Endothelial cell of umbilical vein (primary cell): ENCODE results near the gene COX8C. TPM values are rescaled to one million over a fixed set of nuclear protein-coding genes. Genes with fewer than 3 reads are reported as not detected.

Experiments
- BruUV-seq: library from RNA; stranded (reverse); fragments of 400-500 nt; replicated peaks from 2 replicates; lab custom pipeline; 2021; lab: Mats Ljungman, UMichigan
- CTCF ChIA-PET: fragments of 300-600, 350-600 bp; sonication (Branson Sonifier 250); formaldehyde crosslinking; loops from one replicate; lab custom pipeline; 2021; ENCODE audit warnings: antibody characterized with exemption, inconsistent platforms; lab: Charles Lee
- POLR2A ChIA-PET: fragments of 300-600, 350-600 bp; sonication (Branson Sonifier 250); formaldehyde crosslinking; loops from one replicate; lab custom pipeline; 2021; ENCODE audit warnings: antibody characterized with exemption, inconsistent platforms; lab: Charles Lee
- DNase-seq: peaks from one replicate; pipeline ENCODE4 v3.0.0-alpha.2; 2011; ENCODE audit warnings: low read depth, low spot score
- FAIRE-seq: peaks from 2 replicates; lab custom pipeline; 2011; peaks lifted over from hg19 to GRCh38; lab: Jason Lieb, UNC
- H2AFZ ChIP-seq: 2 replicates; pipeline ENCODE4 v1.6.0; 2012; ENCODE audit warnings: low read depth, low read length, control low read depth, inconsistent platforms
- H3K27ac ChIP-seq: 2 replicates; pipeline ENCODE4 v1.5.1; 2011; ENCODE audit warnings: low read depth, mild to moderate bottlenecking, control low read depth, low read length, moderate library complexity; ENCODE audit not compliant: insufficient read depth
- H3K27me3 ChIP-seq, 2 experiments: 2 replicates each; pipeline versions ENCODE4 v1.6.0 to v1.6.1; 2011; ENCODE audit warnings: low read length in 2 of 2, mixed read lengths in 1 of 2; ENCODE audit not compliant: control insufficient read depth in 2 of 2, insufficient read depth in 2 of 2
- H3K36me3 ChIP-seq, 2 experiments: 2 replicates in 1 of 2; 3 replicates in 1 of 2; pipeline ENCODE4 v1.5.1; 2011; ENCODE audit warnings: low read length in 2 of 2, mild to moderate bottlenecking in 1 of 2, moderate library complexity in 1 of 2; ENCODE audit not compliant: control insufficient read depth in 2 of 2, insufficient read depth in 2 of 2; ENCODE audit errors: extremely low read depth in 1 of 2
- H3K4me1 ChIP-seq: 3 replicates; pipeline ENCODE4 v1.5.1; 2011; ENCODE audit warnings: mild to moderate bottlenecking, low read length; ENCODE audit not compliant: control insufficient read depth, insufficient read depth; ENCODE audit errors: extremely low read depth
- H3K4me2 ChIP-seq: 2 replicates; pipeline ENCODE4 v1.6.1; 2011; ENCODE audit warnings: low read length, control low read depth, mixed read lengths; ENCODE audit not compliant: insufficient read depth
- H3K4me3 ChIP-seq, 3 experiments: fragments of 200-600 bp in 1 of 3; sonication (generic), shearing (Covaris generic) in 1 of 3; replicated peaks in 1 of 3; 2 replicates each; pipeline ENCODE4 v1.5.1; 2011 to 2016; ENCODE audit warnings: control low read depth in 3 of 3, low read length in 3 of 3, mild to moderate bottlenecking in 2 of 3, inconsistent platforms in 1 of 3, low read depth in 1 of 3, moderate library complexity in 1 of 3; ENCODE audit not compliant: insufficient read depth in 1 of 3
- H3K79me2 ChIP-seq: 2 replicates; pipeline ENCODE4 v1.6.0; 2012; ENCODE audit warnings: low read length, inconsistent platforms; ENCODE audit not compliant: control insufficient read depth, insufficient read depth
- H3K9ac ChIP-seq: replicated peaks from 2 replicates; pipeline ENCODE3; 2011; ENCODE audit warnings: low read length, control low read depth; ENCODE audit not compliant: insufficient read depth; ENCODE audit errors: extremely low read depth
- H3K9me1 ChIP-seq: replicated peaks from 3 replicates; pipeline ENCODE4 v1.6.0; 2011; ENCODE audit warnings: mild to moderate bottlenecking, low read length; ENCODE audit not compliant: control insufficient read depth, insufficient read depth; ENCODE audit errors: extremely low read depth
- H3K9me3 ChIP-seq: replicated peaks from 2 replicates; pipeline ENCODE4 v1.5.1; 2012; ENCODE audit warnings: low read length, inconsistent platforms; ENCODE audit not compliant: control insufficient read depth, insufficient read depth
- H4K20me1 ChIP-seq: replicated peaks from 2 replicates; pipeline ENCODE3; 2011; ENCODE audit warnings: mild to moderate bottlenecking, low read length; ENCODE audit not compliant: control insufficient read depth, insufficient read depth; ENCODE audit errors: extremely low read depth
- CTCF ChIP-seq, 2 donors: IDR thresholded peaks; 1 replicate in 1 of 2; 2 replicates in 1 of 2; pipeline ENCODE4 v1.5.1; 2011; ENCODE audit warnings: low read length in 2 of 2, mild to moderate bottlenecking in 2 of 2, moderate library complexity in 2 of 2, control low read depth in 1 of 2, inconsistent platforms in 1 of 2, low read depth in 1 of 2; ENCODE audit not compliant: insufficient read depth in 1 of 2; ENCODE audit errors: extremely low read depth in 1 of 2
- EZH2 ChIP-seq: IDR thresholded peaks from 2 replicates; pipeline ENCODE4 v1.6.1; 2012; ENCODE audit warnings: borderline replicate concordance, low read depth, mild to moderate bottlenecking, moderate library complexity, low read length, inconsistent platforms; ENCODE audit not compliant: severe bottlenecking
- FOS ChIP-seq: IDR thresholded peaks from 2 replicates; pipeline ENCODE4 v1.6.1; 2011; ENCODE audit warnings: mild to moderate bottlenecking, low read length, moderate library complexity, borderline replicate concordance; ENCODE audit not compliant: insufficient read depth
- GATA2 ChIP-seq: IDR thresholded peaks from 2 replicates; pipeline ENCODE4 v1.7.0; 2011; ENCODE audit warnings: low read depth, mild to moderate bottlenecking, moderate library complexity, mixed read lengths, low read length; ENCODE audit not compliant: insufficient read length, insufficient read depth
- JUN ChIP-seq: IDR thresholded peaks from 2 replicates; pipeline ENCODE4 v1.6.1; 2011; ENCODE audit warnings: borderline replicate concordance, low read depth; ENCODE audit not compliant: insufficient read length, insufficient read depth
- MAX ChIP-seq: IDR thresholded peaks from 2 replicates; pipeline ENCODE4 v1.6.1; 2011; ENCODE audit not compliant: insufficient read depth, insufficient read length
- MYC ChIP-seq: IDR thresholded peaks from one replicate; pipeline ENCODE4 v1.6.1; 2011; ENCODE audit warnings: mild to moderate bottlenecking, low read depth, low read length
- POLR2A ChIP-seq: IDR thresholded peaks from 2 replicates; pipeline ENCODE4 v1.6.1; 2012; ENCODE audit warnings: low read depth, mild to moderate bottlenecking, control low read depth, low read length
- POLR2AphosphoS5 ChIP-seq: IDR thresholded peaks from 2 replicates; pipeline ENCODE4 v1.6.1; 2012; ENCODE audit warnings: low read depth, mild to moderate bottlenecking, control low read depth, low read length, moderate library complexity; ENCODE audit not compliant: insufficient read depth
- dilution Hi-C: fragments of 300-500 bp; cut with MboI; formaldehyde crosslinking; loops from one replicate; pipeline ENCODE4 v1.15.0; 2019; ENCODE audit warnings: low sequenced_read_pairs; ENCODE audit not compliant: extremely low pct_ligation_motif_present
- intact Hi-C: fragments of 100-400 bp; cut with micrococcal nuclease; formaldehyde crosslinking; loops from one replicate; pipeline ENCODE4 v1.10.0; 2022
- polyA plus RNA-seq, 4 experiments: library from polyadenylated mRNA; depleted of rRNA in 3 of 4; stranded (reverse) in 3 of 4; unstranded in 1 of 4; fragments of >200 nt; gene quantifications; 2 replicates each; pipeline versions ENCODE4 v1.2.1 to v1.2.3, GENCODE V29; 2011 to 2012; ENCODE audit warnings: missing spikeins in 1 of 4
- total RNA-seq: library from RNA; stranded (reverse); gene quantifications from 2 replicates; pipeline ENCODE4 v1.2.3, GENCODE V29; 2021

The COX8C gene
- total and polyA plus RNA-seq, 2 donors (not counting 3 experiments of a cell fraction or from before 2014, with no cell fraction given) = not detected

- peaks cover 29% of the 10 kb centered on the region for H3K4me1 ChIP-seq
- TF ChIP-seq POLR2A = no peak
- no peak for TF ChIP-seq MAX
- no peak for TF ChIP-seq GATA2
- TF ChIP-seq POLR2AphosphoS5 = no peak
- TF ChIP-seq CTCF (IDR thresholded peaks at IDR 0.05; ENCODE audit: extremely low read depth in 1 of 2, insufficient read depth in 1 of 2, low read depth in 1 of 2, low read length in 2 of 2) = no peak
- no peak for TF ChIP-seq FOS
- no peak for TF ChIP-seq MYC
- TF ChIP-seq JUN = no peak
- TF ChIP-seq EZH2 = no peak
- no peak overlapping the region for H3K4me2 ChIP-seq
- intact Hi-C loops = no loop called here
- no peaks in the 10 kb centered on the region for H3K9me1 ChIP-seq
- no peaks in the 10 kb centered on the region for H3K27me3 ChIP-seq
- ChIA-PET CTCF (no interaction called here), POLR2A (no interaction called here)
- DNase-seq (no peak), FAIRE-seq (no peak)
- no peak overlapping the region for H3K27ac ChIP-seq
- dilution Hi-C loops = no loop called here
- H4K20me1 ChIP-seq = peaks cover 25% of the 10 kb centered on the region
- H3K79me2 ChIP-seq = peaks cover 85% of the 10 kb centered on the region
- no peaks in the 10 kb centered on the region for H3K36me3 ChIP-seq
- no peaks in the 10 kb centered on the region for H3K9me3 ChIP-seq
- BruUV-seq = no TSS peak
- no peak overlapping the region for H3K9ac ChIP-seq
- H2AFZ ChIP-seq = no peak overlapping the region
- no peak overlapping the region for H3K4me3 ChIP-seq
Observed at GRCh38 chr14:93311082-93311481, 35.9 kb upstream of the COX8C start.
